Smooth muscle cell of bladder (primary cell): Measurements from ENCODE around the gene TUBB3. TPM values are rescaled to one million over a fixed set of nuclear protein-coding genes. Genes with fewer than 3 reads are reported as not detected.

Source experiments
- total RNA-seq: library from RNA; depleted of rRNA; stranded (reverse); fragments of >200 nt; gene quantifications from 2 replicates; pipeline ENCODE4 v1.2.3, GENCODE V29; 2014

Gene TUBB3
- 128 and 149 TPM in 2 replicates for total RNA-seq

GRCh38 chr16:89922884-89923639 is at the start of gene TUBB3:
TSS of gene TUBB3 (plus strand) at chr16:89923342. CDS start at chr16:89923402, 60 bp downstream.

GRCh38 chr16:89918453-89919347 is 4.4 kb upstream of the TUBB3 start, which contains the start of gene MC1R:
TSS of gene MC1R (plus strand) at chr16:89918862. CDS start at chr16:89919259, 397 bp downstream.

Other genes starting within 250 kb of the TUBB3 start
- gene CDK10, start 236.7 kb upstream of the TUBB3 start, total RNA-seq, result 25.6 and 29.5 TPM in 2 replicates
- gene SPATA2L, start 221.6 kb upstream of the TUBB3 start, total RNA-seq, result 6.7 and 6.8 TPM in 2 replicates
- gene VPS9D1, start 202.4 kb upstream of the TUBB3 start, total RNA-seq, result 7.1 TPM in 2 replicates
- 8.2 and 12.5 TPM in 2 replicates for gene ZNF276, start 201.8 kb upstream of the TUBB3 start, total RNA-seq
- gene FANCA, start 106.7 kb upstream of the TUBB3 start, total RNA-seq, result 2.0 and 2.2 TPM in 2 replicates
- gene SPIRE2, start 94.9 kb upstream of the TUBB3 start, total RNA-seq, result 0.55 and 1.00 TPM in 2 replicates
- 209 and 238 TPM in 2 replicates for gene TCF25, start 49.8 kb upstream of the TUBB3 start, total RNA-seq
- 3.6 and 4.3 TPM in 2 replicates for gene MC1R, start 4.5 kb upstream of the TUBB3 start, total RNA-seq
- gene DEF8, start 25.4 kb downstream of the TUBB3 start, total RNA-seq, result 85.5 and 94.7 TPM in 2 replicates
- 0.65 and 0.71 TPM in 2 replicates for gene DBNDD1, start 96.1 kb downstream of the TUBB3 start, total RNA-seq
- gene PRDM7, start 154.0 kb downstream of the TUBB3 start, total RNA-seq, result under 0.01 TPM in 1 of 2 replicates, not detected in the other